Progenitor cell of endocrine pancreas (in vitro differentiated cells): ENCODE data around the gene UBE2G2. TPM values are rescaled to one million over a fixed set of nuclear protein-coding genes. Genes with fewer than 3 reads are reported as not detected.

ENCODE experiments used
- DNase-seq: peaks from one replicate; pipeline ENCODE4 v3.0.0; 2021; ENCODE audit warnings: low spot score; ENCODE audit not compliant: unreplicated experiment
- H3K27ac Mint-ChIP-seq: 2 replicates; pipeline ENCODE4 v1.8.0; 2021; ENCODE audit warnings: mild to moderate bottlenecking, moderate library complexity, mixed read lengths
- H3K27me3 Mint-ChIP-seq: 2 replicates; pipeline ENCODE4 v1.8.0; 2021; ENCODE audit warnings: mixed read lengths
- H3K36me3 Mint-ChIP-seq: 2 replicates; pipeline ENCODE4 v1.8.0; 2022; ENCODE audit warnings: mixed read lengths; ENCODE audit not compliant: insufficient read depth
- H3K4me1 Mint-ChIP-seq: 2 replicates; pipeline ENCODE4 v1.8.0; 2021; ENCODE audit warnings: low read depth, mixed read lengths
- H3K4me3 Mint-ChIP-seq: 2 replicates; pipeline ENCODE4 v1.8.0; 2021; ENCODE audit warnings: low read depth, mild to moderate bottlenecking, moderate library complexity, mixed read lengths
- H3K9me3 Mint-ChIP-seq: 2 replicates; pipeline ENCODE4 v1.8.0; 2021; ENCODE audit warnings: low read depth, mixed read lengths
- total RNA-seq: library from RNA; stranded (reverse); gene quantifications from 2 replicates; pipeline ENCODE4 v1.2.1, GENCODE V29; 2021
- TF ChIP-seq, protein P1 (sequence below): fragments of 200-600 bp; sonication (generic); IDR thresholded peaks from one replicate; pipeline ENCODE4 v1.5.0; 2021; ENCODE audit warnings: antibody characterized with exemption, mild to moderate bottlenecking; ENCODE audit not compliant: unreplicated experiment

UBE2G2 gene
- total RNA-seq, 1 donor from 2014 or later: 78.7 TPM

GRCh38 chr21:44740742-44741141 lies 60.9 kb downstream of the UBE2G2 start:
- Mint-ChIP-seq H3K27ac (no peak overlapping the region), H3K36me3 (no peaks in the 10 kb centered on the region), H3K9me3 (peaks cover 3% of the 10 kb centered on the region), H3K4me1 (no peaks in the 10 kb centered on the region), H3K4me3 (no peak overlapping the region), H3K27me3 (peaks cover 22% of the 10 kb centered on the region)
- no peak for DNase-seq
- TF ChIP-seq, protein P1, sequence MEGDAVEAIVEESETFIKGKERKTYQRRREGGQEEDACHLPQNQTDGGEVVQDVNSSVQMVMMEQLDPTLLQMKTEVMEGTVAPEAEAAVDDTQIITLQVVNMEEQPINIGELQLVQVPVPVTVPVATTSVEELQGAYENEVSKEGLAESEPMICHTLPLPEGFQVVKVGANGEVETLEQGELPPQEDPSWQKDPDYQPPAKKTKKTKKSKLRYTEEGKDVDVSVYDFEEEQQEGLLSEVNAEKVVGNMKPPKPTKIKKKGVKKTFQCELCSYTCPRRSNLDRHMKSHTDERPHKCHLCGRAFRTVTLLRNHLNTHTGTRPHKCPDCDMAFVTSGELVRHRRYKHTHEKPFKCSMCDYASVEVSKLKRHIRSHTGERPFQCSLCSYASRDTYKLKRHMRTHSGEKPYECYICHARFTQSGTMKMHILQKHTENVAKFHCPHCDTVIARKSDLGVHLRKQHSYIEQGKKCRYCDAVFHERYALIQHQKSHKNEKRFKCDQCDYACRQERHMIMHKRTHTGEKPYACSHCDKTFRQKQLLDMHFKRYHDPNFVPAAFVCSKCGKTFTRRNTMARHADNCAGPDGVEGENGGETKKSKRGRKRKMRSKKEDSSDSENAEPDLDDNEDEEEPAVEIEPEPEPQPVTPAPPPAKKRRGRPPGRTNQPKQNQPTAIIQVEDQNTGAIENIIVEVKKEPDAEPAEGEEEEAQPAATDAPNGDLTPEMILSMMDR: no peak

DNA sequence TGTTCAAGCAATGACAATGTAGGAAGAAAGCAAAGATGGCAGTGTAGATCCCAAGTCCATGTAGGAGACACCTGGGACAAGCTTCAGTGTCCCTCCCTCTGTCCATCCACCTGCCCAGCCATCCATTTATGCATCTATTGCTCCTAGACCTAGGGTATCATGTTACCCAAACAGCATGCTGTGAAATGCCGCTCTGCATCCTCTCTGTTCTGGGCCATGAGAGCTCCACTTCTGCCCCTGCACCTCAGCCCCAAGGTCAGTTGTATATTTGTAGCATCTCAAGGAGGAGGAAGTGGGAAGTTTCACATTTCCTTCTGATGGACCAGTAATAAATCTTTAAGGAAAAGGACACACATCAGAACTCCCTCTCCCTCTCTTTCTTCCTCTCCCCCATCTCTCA lies 62.3 kb downstream of the UBE2G2 start:
- Mint-ChIP-seq H3K36me3 (no peaks in the 10 kb centered on the region), H3K4me1 (no peaks in the 10 kb centered on the region)
- TF ChIP-seq, protein P1: no peak

DNA sequence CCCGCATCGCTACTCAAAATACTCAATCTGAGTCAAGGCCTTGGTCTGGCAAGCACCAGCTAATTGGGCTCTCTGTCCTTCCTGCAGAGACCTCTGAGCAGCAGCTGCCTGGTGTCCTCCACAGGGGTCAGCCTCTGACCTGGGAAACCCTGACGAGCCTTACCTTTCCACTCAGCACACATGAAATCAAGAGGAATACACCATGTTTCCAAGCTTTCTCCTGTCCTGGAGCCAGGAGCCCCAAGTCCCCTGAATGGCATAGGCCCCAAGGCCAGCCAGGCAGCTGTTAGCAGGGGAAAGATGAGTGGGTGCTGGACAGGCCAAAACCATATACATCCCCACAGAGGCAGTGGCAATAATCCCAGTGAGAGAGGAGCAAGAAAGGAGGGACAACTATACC lies 63.0 kb downstream of the UBE2G2 start:
- Mint-ChIP-seq H3K36me3 (no peaks in the 10 kb centered on the region), H3K4me1 (no peaks in the 10 kb centered on the region), H3K4me3 (no peak overlapping the region), H3K27me3 (peaks cover 22% of the 10 kb centered on the region), H3K9me3 (peaks cover 3% of the 10 kb centered on the region), H3K27ac (no peak overlapping the region)
- TF ChIP-seq, protein P1: no peak
- DNase-seq: no peak

More for the DNA sequence above, 62.3 kb downstream of the UBE2G2 start:
- no peak overlapping the region for H3K4me3 Mint-ChIP-seq
- peaks cover 22% of the 10 kb centered on the region for H3K27me3 Mint-ChIP-seq
- DNase-seq: no peak
- H3K27ac Mint-ChIP-seq: no peak overlapping the region
- peaks cover 3% of the 10 kb centered on the region for H3K9me3 Mint-ChIP-seq

GRCh38 chr21:44737706-44738354 lies 63.8 kb downstream of the UBE2G2 start:
- DNase-seq: no peak
- Mint-ChIP-seq H3K9me3 (no peaks in the 10 kb centered on the region), H3K4me1 (no peaks in the 10 kb centered on the region), H3K27ac (no peak overlapping the region), H3K27me3 (peaks cover 25% of the 10 kb centered on the region), H3K36me3 (no peaks in the 10 kb centered on the region), H3K4me3 (no peak overlapping the region)
- TF ChIP-seq, protein P1: no peak

DNA sequence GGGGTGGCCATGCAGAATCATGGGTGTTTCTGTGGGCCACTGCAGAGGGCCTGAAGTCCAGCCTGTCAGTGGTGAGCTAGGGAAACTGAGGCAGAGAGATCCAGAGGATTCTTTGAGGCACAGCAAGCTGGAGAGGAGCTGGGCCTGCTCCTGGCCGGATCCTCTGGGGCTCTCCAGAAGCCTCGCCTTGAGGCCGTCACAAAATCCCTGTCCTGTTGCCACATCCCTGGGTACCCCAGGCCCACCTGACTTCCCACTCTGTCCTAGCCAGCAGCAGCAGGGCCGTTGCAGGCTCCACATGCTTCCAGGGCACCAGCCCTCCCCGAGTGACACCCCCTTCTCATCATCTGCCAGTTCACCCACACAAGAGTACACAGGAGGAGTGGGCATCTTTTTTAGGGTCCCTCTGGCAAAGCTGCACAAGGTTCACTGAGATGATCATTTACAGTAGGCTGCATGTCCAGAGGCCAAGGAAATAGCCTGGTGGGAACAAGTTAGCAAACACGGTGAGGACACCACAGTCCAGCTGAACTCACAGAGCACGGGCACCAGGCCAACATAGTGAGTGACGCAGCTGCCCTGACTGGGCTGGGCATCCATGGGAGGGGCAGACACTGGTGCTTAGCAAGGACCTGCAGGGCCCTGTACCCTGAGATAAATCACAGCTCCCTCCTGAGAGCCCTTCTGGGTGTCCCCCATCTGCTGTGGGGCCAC lies 65.2 kb downstream of the UBE2G2 start:
- TF ChIP-seq, protein P1: no peak

More for the DNA sequence above, 65.2 kb downstream of the UBE2G2 start:
- Mint-ChIP-seq H3K36me3 (no peaks in the 10 kb centered on the region), H3K4me3 (no peak overlapping the region), H3K27me3 (peaks cover 33% of the 10 kb centered on the region), H3K9me3 (no peaks in the 10 kb centered on the region), H3K4me1 (no peaks in the 10 kb centered on the region), H3K27ac (no peak overlapping the region)
- no peak for DNase-seq
